Neural crest cell (in vitro differentiated cells): ENCODE data around the gene DHRS3. TPM values are rescaled to one million over a fixed set of nuclear protein-coding genes. Genes with fewer than 3 reads are reported as not detected.

Source experiments
- DNase-seq: peaks from one replicate; pipeline ENCODE4 v3.0.0; 2021; ENCODE audit warnings: low read depth, mixed read lengths, low spot score
- H3K27ac Mint-ChIP-seq: one replicate; pipeline ENCODE4 v1.8.0; 2021; ENCODE audit warnings: mild to moderate bottlenecking, mixed read lengths; ENCODE audit not compliant: unreplicated experiment
- H3K27me3 Mint-ChIP-seq: 2 replicates; pipeline ENCODE4 v1.8.0; 2021; ENCODE audit warnings: low read depth, mild to moderate bottlenecking, mixed read lengths
- H3K36me3 Mint-ChIP-seq: 2 replicates; pipeline ENCODE4 v1.8.0; 2021; ENCODE audit warnings: low read depth, mild to moderate bottlenecking, mixed read lengths
- H3K4me1 Mint-ChIP-seq: 2 replicates; pipeline ENCODE4 v1.8.0; 2021; ENCODE audit warnings: mixed read lengths
- H3K4me3 Mint-ChIP-seq: one replicate; pipeline ENCODE4 v1.8.0; 2021; ENCODE audit warnings: mild to moderate bottlenecking, mixed read lengths
- H3K9me3 Mint-ChIP-seq: 2 replicates; pipeline ENCODE4 v1.8.0; 2021; ENCODE audit warnings: mixed read lengths
- total RNA-seq: library from RNA; stranded (reverse); gene quantifications from 2 replicates; pipeline ENCODE4 v1.2.1, GENCODE V29; 2021
- TF ChIP-seq, protein P1 (sequence below): fragments of 200-600 bp; sonication (generic); conservative IDR thresholded peaks from 2 replicates; pipeline ENCODE4 v1.5.0; 2021; ENCODE audit warnings: antibody characterized with exemption, mild to moderate bottlenecking

The DHRS3 gene
- total RNA-seq, 1 donor from 2014 or later: 0.91 TPM

DNA sequence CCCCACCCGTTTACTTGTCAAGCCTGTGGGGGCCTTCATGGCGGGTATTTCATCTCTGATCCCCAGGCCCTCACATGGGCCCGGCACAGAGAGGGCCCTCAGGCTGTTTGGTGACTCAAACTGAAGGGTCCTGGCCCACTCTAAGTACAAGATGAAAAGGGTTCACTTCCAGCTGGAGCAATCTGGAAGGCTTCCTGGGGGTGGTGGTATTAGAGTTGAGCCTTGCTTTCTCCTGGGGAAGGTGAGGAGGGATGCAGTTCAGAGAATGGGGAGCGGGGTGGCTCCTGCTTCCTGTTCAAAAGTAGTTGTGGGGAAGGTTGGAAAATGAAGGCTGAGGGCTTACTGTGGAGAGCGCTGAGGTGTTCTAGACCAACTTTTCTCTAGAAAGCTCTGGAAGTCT is 47.7 kb downstream of the DHRS3 start:
- Mint-ChIP-seq H3K9me3 (no peaks in the 10 kb centered on the region), H3K4me1 (no peaks in the 10 kb centered on the region), H3K4me3 (no peak overlapping the region), H3K36me3 (no peaks in the 10 kb centered on the region), H3K27ac (no peak overlapping the region), H3K27me3 (no peaks in the 10 kb centered on the region)
- TF ChIP-seq, protein P1, sequence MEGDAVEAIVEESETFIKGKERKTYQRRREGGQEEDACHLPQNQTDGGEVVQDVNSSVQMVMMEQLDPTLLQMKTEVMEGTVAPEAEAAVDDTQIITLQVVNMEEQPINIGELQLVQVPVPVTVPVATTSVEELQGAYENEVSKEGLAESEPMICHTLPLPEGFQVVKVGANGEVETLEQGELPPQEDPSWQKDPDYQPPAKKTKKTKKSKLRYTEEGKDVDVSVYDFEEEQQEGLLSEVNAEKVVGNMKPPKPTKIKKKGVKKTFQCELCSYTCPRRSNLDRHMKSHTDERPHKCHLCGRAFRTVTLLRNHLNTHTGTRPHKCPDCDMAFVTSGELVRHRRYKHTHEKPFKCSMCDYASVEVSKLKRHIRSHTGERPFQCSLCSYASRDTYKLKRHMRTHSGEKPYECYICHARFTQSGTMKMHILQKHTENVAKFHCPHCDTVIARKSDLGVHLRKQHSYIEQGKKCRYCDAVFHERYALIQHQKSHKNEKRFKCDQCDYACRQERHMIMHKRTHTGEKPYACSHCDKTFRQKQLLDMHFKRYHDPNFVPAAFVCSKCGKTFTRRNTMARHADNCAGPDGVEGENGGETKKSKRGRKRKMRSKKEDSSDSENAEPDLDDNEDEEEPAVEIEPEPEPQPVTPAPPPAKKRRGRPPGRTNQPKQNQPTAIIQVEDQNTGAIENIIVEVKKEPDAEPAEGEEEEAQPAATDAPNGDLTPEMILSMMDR: no peak
- no peak for DNase-seq

DNA sequence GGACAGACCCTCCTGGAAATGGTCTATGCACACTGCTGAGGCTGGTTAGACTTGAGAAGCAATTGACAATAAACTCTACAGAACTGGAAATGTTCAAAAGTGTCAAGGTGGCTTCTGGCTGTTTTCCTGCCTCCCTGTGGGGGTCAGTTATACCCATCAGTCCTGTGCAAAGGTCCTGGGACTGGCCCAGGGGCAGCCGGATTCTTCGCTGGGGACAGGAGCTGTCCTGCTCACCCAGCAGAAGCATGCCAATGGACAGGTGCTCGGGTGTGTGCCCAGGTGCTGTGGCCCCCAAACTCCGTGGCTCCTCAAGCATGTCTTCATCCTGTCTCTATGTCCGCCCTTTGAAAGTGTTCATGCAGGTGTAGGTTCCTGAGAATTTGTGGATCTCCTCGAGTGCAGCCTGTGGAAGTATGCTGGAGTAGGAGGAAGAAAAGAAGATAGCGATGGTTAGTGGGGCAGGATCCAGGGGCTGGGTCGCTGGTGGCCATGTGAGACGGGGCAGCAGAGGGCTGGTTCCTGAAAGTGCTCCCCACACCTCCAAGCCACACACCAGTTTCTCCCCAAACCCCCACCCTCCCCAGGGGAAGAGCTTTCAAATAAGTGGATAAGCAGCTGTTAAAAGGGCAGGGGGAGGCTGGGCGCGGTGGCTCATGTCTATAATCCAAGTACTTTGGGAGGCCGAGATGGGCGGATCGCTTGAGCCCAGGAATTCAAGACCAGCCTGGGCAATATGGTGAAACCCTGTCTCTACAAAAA is 49.8 kb downstream of the DHRS3 start:
- TF ChIP-seq, protein P1: no peak
- Mint-ChIP-seq H3K4me1 (no peaks in the 10 kb centered on the region), H3K4me3 (no peak overlapping the region), H3K9me3 (peaks cover 5% of the 10 kb centered on the region), H3K27ac (no peak overlapping the region), H3K27me3 (no peaks in the 10 kb centered on the region), H3K36me3 (peaks cover 5% of the 10 kb centered on the region)
- no peak for DNase-seq

DNA sequence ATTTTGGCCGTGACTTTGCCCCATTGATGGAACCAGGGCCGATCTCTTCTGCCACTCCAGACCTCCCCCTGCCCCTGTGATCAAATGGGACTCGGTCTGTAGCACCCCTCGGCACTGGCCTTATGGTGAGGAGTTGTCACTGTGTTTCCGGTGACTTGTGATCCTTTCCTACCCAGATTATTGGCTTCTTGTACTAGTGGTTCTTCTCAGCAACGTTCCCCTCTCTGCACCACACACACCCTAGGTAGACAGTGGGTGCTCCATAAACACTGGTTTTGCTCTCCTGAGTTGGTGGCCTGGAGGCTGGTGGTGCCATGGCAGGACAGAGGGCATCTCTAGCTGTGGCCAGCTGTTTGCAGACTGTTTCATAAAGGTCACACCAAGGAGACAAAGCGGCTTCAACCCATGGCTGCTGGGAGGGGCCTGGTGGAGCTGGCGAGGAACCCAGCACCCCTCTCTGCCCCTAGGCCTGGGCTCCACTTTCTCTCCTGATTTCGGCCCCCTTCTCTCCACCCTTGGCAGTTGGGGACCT is 50.7 kb downstream of the DHRS3 start:
- H3K27ac Mint-ChIP-seq: peak overlapping the region; percentile 73
- peaks cover 12% of the 10 kb centered on the region for H3K9me3 Mint-ChIP-seq
- DNase-seq: no peak
- H3K4me3 Mint-ChIP-seq: no peak overlapping the region
- H3K27me3 Mint-ChIP-seq: no peaks in the 10 kb centered on the region
- peaks cover 10% of the 10 kb centered on the region for H3K36me3 Mint-ChIP-seq
- TF ChIP-seq, protein P1: no peak
- H3K4me1 Mint-ChIP-seq: no peaks in the 10 kb centered on the region

DNA sequence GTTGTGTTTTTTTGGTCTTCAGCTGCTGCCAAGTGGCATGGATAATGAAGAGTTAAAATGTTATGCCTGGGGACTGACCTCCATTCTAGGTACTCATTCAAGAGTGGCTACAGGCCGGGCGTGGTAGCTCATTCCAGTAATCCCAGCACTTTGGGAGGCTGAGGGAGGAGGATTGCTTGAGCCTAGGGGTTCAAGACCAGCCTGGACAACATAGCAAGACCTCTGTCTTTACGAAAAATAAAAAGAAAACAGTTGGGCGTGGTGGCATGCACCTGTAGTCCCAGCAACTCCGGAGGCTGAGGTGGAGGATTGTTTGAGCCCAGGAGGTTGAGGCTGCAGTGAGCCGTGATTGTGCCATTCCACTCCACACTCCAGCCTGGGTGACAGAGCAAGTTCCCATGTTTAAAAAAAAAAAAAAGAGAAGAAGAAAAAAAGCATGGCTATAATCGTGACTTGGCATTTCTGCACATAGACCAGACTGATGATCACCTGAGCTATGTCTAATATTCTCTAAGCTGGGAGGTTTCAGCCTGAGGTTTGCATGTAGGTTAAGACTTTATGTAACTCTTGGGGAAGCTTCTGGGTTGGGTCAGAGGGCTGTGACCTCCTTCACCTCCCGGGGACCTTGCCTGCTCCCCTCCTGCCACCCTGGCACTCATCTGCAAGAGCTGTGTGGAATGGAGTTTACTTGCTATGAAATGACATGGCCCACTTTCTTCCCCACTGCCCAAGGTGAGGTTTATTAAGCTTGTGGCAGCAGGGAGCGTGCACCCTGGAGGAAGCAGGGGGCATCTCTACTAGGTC is 51.3 kb downstream of the DHRS3 start:
- Mint-ChIP-seq H3K4me3 (no peak overlapping the region), H3K36me3 (peaks cover 10% of the 10 kb centered on the region), H3K4me1 (no peaks in the 10 kb centered on the region), H3K27ac (no peak overlapping the region), H3K27me3 (no peaks in the 10 kb centered on the region), H3K9me3 (peaks cover 12% of the 10 kb centered on the region)
- TF ChIP-seq, protein P1: no peak
- no peak for DNase-seq

DNA sequence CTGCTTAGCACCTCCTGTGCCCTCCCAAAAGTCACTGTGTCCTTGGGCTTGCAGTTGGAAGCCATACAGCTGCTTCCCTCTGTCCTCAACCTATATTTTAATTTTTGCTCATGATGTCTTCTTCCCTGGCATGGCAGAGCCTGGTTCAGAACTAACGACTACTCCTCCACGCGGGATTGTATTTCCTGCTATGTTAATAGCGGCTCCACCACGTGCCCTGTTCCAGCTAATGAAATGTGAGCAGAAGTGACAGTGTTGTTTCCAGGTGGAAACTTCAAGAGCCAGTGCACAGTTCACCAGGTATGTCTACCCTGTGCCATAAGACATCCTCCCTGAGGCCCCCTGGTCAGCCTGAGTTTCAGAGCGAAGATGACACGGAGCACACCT is 52.1 kb downstream of the DHRS3 start:
- no peaks in the 10 kb centered on the region for H3K4me1 Mint-ChIP-seq

More for the DNA sequence above, 52.1 kb downstream of the DHRS3 start:
- Mint-ChIP-seq H3K27ac (no peak overlapping the region), H3K27me3 (no peaks in the 10 kb centered on the region), H3K4me3 (no peak overlapping the region), H3K36me3 (peaks cover 10% of the 10 kb centered on the region), H3K9me3 (peaks cover 12% of the 10 kb centered on the region)
- no peak for DNase-seq
- TF ChIP-seq, protein P1: no peak
